GM19452 (cell line): Measurements from ENCODE around the gene CCDC110.

Experiments
- ATAC-seq: cut with Tn5 transposase; IDR thresholded peaks from one replicate; pipeline ENCODE4 v1.9.1; 2021; ENCODE audit not compliant: unreplicated experiment

Gene CCDC110

GRCh38 chr4:185424905-185425646 is 46.5 kb downstream of the CCDC110 start:
- peak; percentile 0 for ATAC-seq

DNA sequence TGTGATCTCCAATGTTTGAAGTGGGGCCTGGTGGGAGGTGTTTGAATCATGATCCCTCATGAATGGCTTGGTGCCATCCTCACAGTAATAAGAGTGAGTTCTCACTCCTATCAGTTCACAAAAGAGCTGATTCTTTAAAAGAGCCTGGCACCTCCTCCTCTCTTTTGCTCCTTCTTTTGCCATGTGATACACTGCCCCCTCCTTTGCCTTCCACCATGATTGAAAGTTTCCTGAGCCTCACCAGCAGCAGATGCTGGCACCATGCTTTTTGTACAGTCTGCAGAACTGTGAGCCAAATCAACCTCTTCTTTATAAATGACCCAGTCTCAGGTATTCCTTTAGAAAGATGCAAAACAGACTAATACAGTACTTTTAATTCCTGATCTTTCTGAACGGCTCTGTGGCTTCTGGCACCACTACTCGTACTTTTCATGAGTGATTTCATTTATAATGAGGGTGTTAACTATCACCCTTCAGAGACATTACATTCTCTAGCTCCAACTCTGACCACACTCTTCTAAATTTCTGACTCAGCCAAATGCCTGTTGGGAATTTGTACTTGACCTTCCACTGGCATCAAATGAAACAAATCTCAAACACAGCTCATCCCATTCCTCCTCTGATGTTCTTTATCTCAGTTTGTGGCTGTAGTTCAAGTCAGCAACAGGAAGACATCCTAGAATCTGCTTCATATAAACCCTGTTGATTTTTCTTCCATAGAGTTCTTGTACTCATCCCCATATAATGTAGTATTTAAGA is 50.0 kb downstream of the CCDC110 start:
- ATAC-seq = no peak

- ATAC-seq = no peak
Observed at GRCh38 chr4:185416955-185417354, 54.6 kb downstream of the CCDC110 start.

DNA sequence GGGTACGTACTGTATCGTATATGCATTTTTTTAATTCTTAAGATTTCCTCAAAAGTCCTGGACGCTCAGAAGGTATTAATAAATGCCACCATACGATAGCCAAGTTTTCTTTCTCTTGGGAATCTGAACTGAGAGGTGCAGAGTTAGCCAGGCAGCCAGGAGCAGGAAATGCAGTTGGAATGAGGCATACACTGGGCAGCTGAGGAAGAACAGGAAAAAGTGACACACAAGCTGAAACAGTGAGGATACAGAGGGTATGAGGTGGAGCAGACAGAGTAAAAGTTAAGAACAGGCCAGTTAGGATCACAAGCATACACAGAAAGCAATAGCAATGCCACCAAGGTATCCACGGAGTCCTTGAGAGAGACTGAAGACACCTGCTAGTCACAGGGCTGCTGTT is 59.1 kb downstream of the CCDC110 start:
- no peak for ATAC-seq

DNA sequence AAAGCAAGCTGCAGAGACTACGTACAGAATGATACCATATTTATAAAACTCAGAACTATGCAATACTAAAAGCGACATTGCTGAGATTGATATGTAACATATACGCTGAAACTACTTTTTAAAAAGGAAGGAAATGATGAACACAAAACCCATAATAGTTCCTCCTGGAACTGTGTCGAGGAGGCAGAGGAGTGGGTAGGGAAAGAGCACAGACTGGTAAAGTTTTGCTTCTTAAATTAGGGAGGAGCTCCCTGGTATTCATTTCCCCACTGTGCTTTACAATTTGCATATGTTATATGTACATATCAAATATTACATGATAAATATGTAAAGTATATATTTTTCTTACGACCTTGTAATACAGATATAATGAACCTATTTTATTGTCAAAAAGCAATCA is 59.7 kb downstream of the CCDC110 start:
- no peak for ATAC-seq

DNA sequence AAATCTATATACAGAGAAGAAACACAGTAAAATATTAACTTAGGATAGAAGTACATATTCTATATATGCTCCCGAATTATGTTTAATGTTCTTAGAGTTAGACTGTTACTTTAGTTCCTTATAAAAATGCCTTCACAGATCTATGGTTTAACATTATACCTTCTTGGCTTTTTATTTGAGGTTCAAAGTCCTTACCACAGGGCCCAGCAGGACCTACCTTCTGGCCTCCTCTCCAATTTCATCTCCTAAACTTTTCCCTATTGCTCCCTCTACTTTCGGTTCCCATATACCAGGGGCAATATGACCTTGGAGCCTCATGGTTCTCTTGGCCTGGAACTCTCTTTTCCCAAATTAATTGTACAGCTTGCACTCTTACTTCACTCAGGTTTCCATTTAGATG is 63.1 kb downstream of the CCDC110 start:
- ATAC-seq = no peak

GRCh38 chr4:185405296-185405999 is 66.1 kb downstream of the CCDC110 start:
- peak; percentile 77 for ATAC-seq

DNA sequence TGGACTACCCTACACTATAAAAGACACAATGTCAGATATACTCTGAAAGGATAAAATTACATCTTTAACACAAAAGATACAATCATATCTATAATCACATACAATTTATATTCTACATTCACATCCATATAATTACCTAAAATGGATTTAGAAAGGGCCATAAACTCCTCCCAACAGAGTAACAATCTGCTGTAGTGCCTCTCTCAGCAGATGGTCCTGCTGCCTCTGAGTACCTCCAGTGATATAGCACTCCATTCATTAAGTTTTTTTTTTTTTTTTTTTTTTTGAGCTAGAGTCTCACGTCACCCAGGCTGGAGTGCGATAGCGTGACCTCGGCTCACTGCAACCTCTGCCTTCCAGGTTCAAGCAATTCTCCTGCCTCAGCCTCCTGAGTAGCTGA is 67.5 kb downstream of the CCDC110 start:
- no peak for ATAC-seq

DNA sequence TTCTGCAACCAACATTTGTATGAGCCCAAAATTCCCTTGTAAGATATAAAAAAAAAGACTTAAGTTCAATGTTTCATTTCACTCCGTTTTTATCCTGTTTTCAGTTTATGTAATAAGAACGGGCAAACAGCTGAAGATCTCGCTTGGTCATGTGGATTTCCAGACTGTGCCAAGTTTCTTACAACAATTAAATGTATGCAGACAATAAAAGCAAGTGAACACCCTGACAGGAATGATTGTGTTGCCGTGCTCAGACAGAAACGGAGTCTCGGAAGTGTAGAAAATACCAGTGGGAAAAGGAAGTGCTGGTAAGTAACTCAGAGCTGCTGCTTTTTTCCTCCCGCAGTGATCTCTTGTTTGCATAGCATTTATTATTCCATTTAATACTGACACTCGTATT is 72.1 kb downstream of the CCDC110 start:
- no peak for ATAC-seq

DNA sequence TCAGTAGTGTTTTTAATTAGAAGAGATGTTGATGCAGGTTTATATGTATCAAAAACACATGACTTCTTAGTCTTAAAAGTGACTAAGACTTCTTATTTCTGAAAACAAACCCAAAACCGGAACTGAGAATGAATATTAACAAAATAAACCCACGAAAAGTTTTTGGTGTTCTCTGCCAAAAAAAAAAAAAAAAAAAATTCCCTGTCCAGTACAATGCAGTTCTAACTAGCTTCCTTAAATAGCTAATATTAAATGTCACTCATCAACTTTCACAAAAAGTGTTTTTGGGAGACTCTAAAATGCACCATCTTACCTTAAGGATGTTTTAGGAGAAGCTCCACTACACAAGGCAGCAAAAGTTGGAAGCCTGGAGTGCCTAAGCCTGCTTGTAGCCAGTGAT is 72.9 kb downstream of the CCDC110 start:
- ATAC-seq = no peak

- peak; percentile 3 for ATAC-seq
Observed at GRCh38 chr4:185396724-185397385, 74.7 kb downstream of the CCDC110 start, which contains the start of gene ANKRD37. TSS of gene ANKRD37 (plus strand) at chr4:185396841. CDS start at chr4:185396924, 83 bp downstream.

DNA sequence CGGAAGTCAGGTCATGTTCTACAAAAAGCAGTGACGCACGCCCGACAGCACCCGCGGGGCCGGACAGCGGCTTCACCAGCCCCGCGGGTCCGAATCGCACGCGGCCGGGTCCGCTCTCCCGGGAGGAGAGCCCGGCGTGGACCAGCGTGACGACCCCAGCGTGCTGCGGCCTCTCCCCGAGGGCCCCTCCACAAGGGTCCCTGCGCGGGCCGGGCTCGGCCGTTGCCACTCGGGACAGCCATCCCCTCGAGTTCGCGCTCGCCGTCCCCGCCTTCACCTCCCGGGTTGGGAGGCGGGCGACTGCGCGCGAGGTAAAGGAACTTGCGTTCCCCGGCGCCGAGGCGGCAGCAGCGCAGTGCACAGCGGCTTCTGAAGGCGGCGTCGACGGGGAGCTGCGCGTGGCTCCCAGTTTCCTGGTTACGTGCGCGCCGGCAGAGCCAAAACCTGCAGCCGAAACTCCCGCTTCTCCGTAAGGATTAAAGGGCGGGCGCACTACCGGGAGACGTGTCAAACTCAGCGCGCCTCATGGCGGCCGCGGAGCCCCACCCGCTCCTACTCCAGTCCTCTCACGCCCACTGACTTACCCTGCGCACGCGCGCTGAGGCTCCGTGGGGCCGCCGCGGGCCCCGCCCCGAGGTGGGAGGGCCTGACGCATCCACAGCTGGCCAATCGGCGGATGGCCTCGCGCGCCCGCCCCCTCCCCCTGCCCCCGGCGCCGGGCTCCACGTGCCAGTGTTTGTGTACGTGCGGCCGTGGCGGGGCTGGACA is 75.4 kb downstream of the CCDC110 start:
- ATAC-seq = peak; percentile 81

DNA sequence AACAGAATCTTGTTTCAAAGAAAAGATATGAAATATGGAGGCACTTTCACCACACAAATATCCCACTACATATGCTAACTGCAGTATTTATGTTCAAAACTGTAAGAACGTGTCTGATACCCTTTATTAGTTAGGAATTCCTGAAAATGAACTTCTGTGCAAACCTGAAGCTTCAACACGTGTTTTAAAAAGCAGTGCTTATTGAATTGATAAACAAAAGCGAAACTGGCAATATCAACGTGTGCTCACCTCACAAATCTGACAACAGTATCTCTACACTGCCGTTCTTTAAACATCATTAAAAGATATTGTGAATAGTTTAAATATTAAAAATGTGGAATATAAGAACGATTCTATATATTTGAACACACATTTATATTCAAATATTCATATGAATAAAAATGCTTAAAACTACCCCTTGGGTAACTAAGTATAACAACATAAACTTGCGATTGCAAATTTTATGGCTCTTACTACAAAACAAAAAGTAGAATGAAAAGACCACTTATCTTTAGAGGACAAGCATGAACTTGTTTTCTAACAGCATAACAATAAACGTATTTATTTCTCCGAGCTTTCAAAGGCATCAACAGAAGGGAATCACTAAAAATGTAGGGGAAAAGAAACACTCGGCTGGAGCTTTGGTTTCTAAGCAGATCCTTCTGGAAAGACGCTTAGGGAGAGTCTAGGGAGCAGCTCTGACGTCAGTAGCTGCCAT is 76.1 kb downstream of the CCDC110 start, which contains the start of gene LRP2BP:
Gene LRP2BP, minus strand, starts transcription at position 687 of the 718 bp plus-strand sequence. CDS start 17,738 bp downstream, outside the sequence.
- no peak for ATAC-seq
